ENCODE data around the gene LRP5.

LRP5 gene

GRCh38 chr11:68408512-68408911 is 96.1 kb downstream of the LRP5 start:
- H3K27me3 ChIP-seq (ENCODE audit: control insufficient read depth in 1 of 2, insufficient read depth in 2 of 2, low read length in 2 of 2) = no peaks in the 10 kb centered on the region
- no peaks in the 10 kb centered on the region for H3K9me3 ChIP-seq (ENCODE audit: low read length)
- no peak overlapping the region for H3K4me3 ChIP-seq (ENCODE audit: low read depth in 1 of 2, low read length in 2 of 2)
- peaks cover 67% of the 10 kb centered on the region for H3K36me3 ChIP-seq (ENCODE audit: insufficient read depth, low read length)
- H3K9ac ChIP-seq (ENCODE audit: low read length) = no peak overlapping the region
- no peak overlapping the region for H3K27ac ChIP-seq (ENCODE audit: low read depth, low read length)
- H3K4me1 ChIP-seq (ENCODE audit: insufficient read depth, low read length) = no peaks in the 10 kb centered on the region

GRCh38 chr11:68409748-68410344 is 97.5 kb downstream of the LRP5 start:
- H3K9ac ChIP-seq (ENCODE audit: low read length) = no peak overlapping the region
- H3K9me3 ChIP-seq (ENCODE audit: low read length) = no peaks in the 10 kb centered on the region
- H3K4me1 ChIP-seq (ENCODE audit: insufficient read depth, low read length) = no peaks in the 10 kb centered on the region
- H3K27ac ChIP-seq (ENCODE audit: low read depth, low read length) = no peak overlapping the region
- H3K36me3 ChIP-seq (ENCODE audit: insufficient read depth, low read length) = peaks cover 68% of the 10 kb centered on the region
- no peak overlapping the region for H3K4me3 ChIP-seq (ENCODE audit: low read depth in 1 of 2, low read length in 2 of 2)
- H3K27me3 ChIP-seq (ENCODE audit: control insufficient read depth in 1 of 2, insufficient read depth in 2 of 2, low read length in 2 of 2) = no peaks in the 10 kb centered on the region

- H3K27me3 ChIP-seq (ENCODE audit: control insufficient read depth in 1 of 2, insufficient read depth in 2 of 2, low read length in 2 of 2) = no peaks in the 10 kb centered on the region
- no peaks in the 10 kb centered on the region for H3K4me1 ChIP-seq (ENCODE audit: insufficient read depth, low read length)
- peaks cover 68% of the 10 kb centered on the region for H3K36me3 ChIP-seq (ENCODE audit: insufficient read depth, low read length)
- no peak overlapping the region for H3K9ac ChIP-seq (ENCODE audit: low read length)
- H3K4me3 ChIP-seq (ENCODE audit: low read depth in 1 of 2, low read length in 2 of 2) = no peak overlapping the region
- no peaks in the 10 kb centered on the region for H3K9me3 ChIP-seq (ENCODE audit: low read length)
- H3K27ac ChIP-seq (ENCODE audit: low read depth, low read length) = no peak overlapping the region
These were observed 99.2 kb downstream of the LRP5 start for GRCh38 chr11:68411501-68411991.

GRCh38 chr11:68412593-68413475 is 100.4 kb downstream of the LRP5 start:
- H3K27me3 ChIP-seq (ENCODE audit: control insufficient read depth in 1 of 2, insufficient read depth in 2 of 2, low read length in 2 of 2) = no peaks in the 10 kb centered on the region
- peaks cover 68% of the 10 kb centered on the region for H3K36me3 ChIP-seq (ENCODE audit: insufficient read depth, low read length)
- H3K27ac ChIP-seq (ENCODE audit: low read depth, low read length) = no peak overlapping the region
- H3K4me1 ChIP-seq (ENCODE audit: insufficient read depth, low read length) = no peaks in the 10 kb centered on the region
- H3K4me3 ChIP-seq (ENCODE audit: low read depth in 1 of 2, low read length in 2 of 2) = no peak overlapping the region
- H3K9me3 ChIP-seq (ENCODE audit: low read length) = no peaks in the 10 kb centered on the region
- H3K9ac ChIP-seq (ENCODE audit: low read length) = no peak overlapping the region

GRCh38 chr11:68413591-68413999 is 101.2 kb downstream of the LRP5 start:
- peaks cover 69% of the 10 kb centered on the region for H3K36me3 ChIP-seq (ENCODE audit: insufficient read depth, low read length)
- no peaks in the 10 kb centered on the region for H3K4me1 ChIP-seq (ENCODE audit: insufficient read depth, low read length)
- H3K9me3 ChIP-seq (ENCODE audit: low read length) = no peaks in the 10 kb centered on the region
- no peak overlapping the region for H3K4me3 ChIP-seq (ENCODE audit: low read depth in 1 of 2, low read length in 2 of 2)
- no peak overlapping the region for H3K9ac ChIP-seq (ENCODE audit: low read length)
- no peak overlapping the region for H3K27ac ChIP-seq (ENCODE audit: low read depth, low read length)
- no peaks in the 10 kb centered on the region for H3K27me3 ChIP-seq (ENCODE audit: control insufficient read depth in 1 of 2, insufficient read depth in 2 of 2, low read length in 2 of 2)

GRCh38 chr11:68414496-68415221 is 102.3 kb downstream of the LRP5 start:
- H3K4me1 ChIP-seq (ENCODE audit: insufficient read depth, low read length) = no peaks in the 10 kb centered on the region
- H3K9me3 ChIP-seq (ENCODE audit: low read length) = no peaks in the 10 kb centered on the region
- H3K36me3 ChIP-seq (ENCODE audit: insufficient read depth, low read length) = peaks cover 71% of the 10 kb centered on the region
- no peak overlapping the region for H3K27ac ChIP-seq (ENCODE audit: low read depth, low read length)
- no peak overlapping the region for H3K4me3 ChIP-seq (ENCODE audit: low read depth in 1 of 2, low read length in 2 of 2)
- H3K27me3 ChIP-seq (ENCODE audit: control insufficient read depth in 1 of 2, insufficient read depth in 2 of 2, low read length in 2 of 2) = no peaks in the 10 kb centered on the region
- no peak overlapping the region for H3K9ac ChIP-seq (ENCODE audit: low read length)

- H3K27ac ChIP-seq (ENCODE audit: low read depth, low read length) = no peak overlapping the region
- H3K36me3 ChIP-seq (ENCODE audit: insufficient read depth, low read length) = peaks cover 65% of the 10 kb centered on the region
- no peak overlapping the region for H3K4me3 ChIP-seq (ENCODE audit: low read depth in 1 of 2, low read length in 2 of 2)
- H3K9me3 ChIP-seq (ENCODE audit: low read length) = no peaks in the 10 kb centered on the region
- H3K27me3 ChIP-seq (ENCODE audit: control insufficient read depth in 1 of 2, insufficient read depth in 2 of 2, low read length in 2 of 2) = no peaks in the 10 kb centered on the region
- H3K4me1 ChIP-seq (ENCODE audit: insufficient read depth, low read length) = no peaks in the 10 kb centered on the region
- no peak overlapping the region for H3K9ac ChIP-seq (ENCODE audit: low read length)
These were observed 103.7 kb downstream of the LRP5 start for GRCh38 chr11:68416070-68416578.

GRCh38 chr11:68418648-68419047 is 106.3 kb downstream of the LRP5 start:
- no peak overlapping the region for H3K4me3 ChIP-seq (ENCODE audit: low read depth in 1 of 2, low read length in 2 of 2)
- no peak overlapping the region for H3K9ac ChIP-seq (ENCODE audit: low read length)
- no peak overlapping the region for H3K27ac ChIP-seq (ENCODE audit: low read depth, low read length)
- H3K9me3 ChIP-seq (ENCODE audit: low read length) = no peaks in the 10 kb centered on the region
- H3K4me1 ChIP-seq (ENCODE audit: insufficient read depth, low read length) = no peaks in the 10 kb centered on the region
- peaks cover 42% of the 10 kb centered on the region for H3K36me3 ChIP-seq (ENCODE audit: insufficient read depth, low read length)
- H3K27me3 ChIP-seq (ENCODE audit: control insufficient read depth in 1 of 2, insufficient read depth in 2 of 2, low read length in 2 of 2) = no peaks in the 10 kb centered on the region

- no peaks in the 10 kb centered on the region for H3K27me3 ChIP-seq (ENCODE audit: control insufficient read depth in 1 of 2, insufficient read depth in 2 of 2, low read length in 2 of 2)
These were observed 107.8 kb downstream of the LRP5 start for GRCh38 chr11:68420171-68420570.

GRCh38 chr11:68423481-68423880 is 111.1 kb downstream of the LRP5 start:
- Histone ChIP-seq H3K27me3 (ENCODE audit: control insufficient read depth in 1 of 2, insufficient read depth in 2 of 2, low read length in 2 of 2) (no peaks in the 10 kb centered on the region), H3K9me3 (ENCODE audit: low read length) (no peaks in the 10 kb centered on the region), H3K36me3 (ENCODE audit: insufficient read depth, low read length) (peaks cover 44% of the 10 kb centered on the region), H3K9ac (ENCODE audit: low read length) (no peak overlapping the region), H3K4me1 (ENCODE audit: insufficient read depth, low read length) (no peaks in the 10 kb centered on the region), H3K4me3 (ENCODE audit: low read depth in 1 of 2, low read length in 2 of 2) (no peak overlapping the region), H3K27ac (ENCODE audit: low read depth, low read length) (no peak overlapping the region)

More at GRCh38 chr11:68420171-68420570, 107.8 kb downstream of the LRP5 start:
- no peaks in the 10 kb centered on the region for H3K9me3 ChIP-seq (ENCODE audit: low read length)
- H3K36me3 ChIP-seq (ENCODE audit: insufficient read depth, low read length) = peaks cover 36% of the 10 kb centered on the region
- H3K9ac ChIP-seq (ENCODE audit: low read length) = no peak overlapping the region
- no peaks in the 10 kb centered on the region for H3K4me1 ChIP-seq (ENCODE audit: insufficient read depth, low read length)
- no peak overlapping the region for H3K27ac ChIP-seq (ENCODE audit: low read depth, low read length)
- no peak overlapping the region for H3K4me3 ChIP-seq (ENCODE audit: low read depth in 1 of 2, low read length in 2 of 2)

GRCh38 chr11:68424101-68424632 is 111.8 kb downstream of the LRP5 start:
- Histone ChIP-seq H3K27me3 (ENCODE audit: control insufficient read depth in 1 of 2, insufficient read depth in 2 of 2, low read length in 2 of 2) (no peaks in the 10 kb centered on the region), H3K4me3 (ENCODE audit: low read depth in 1 of 2, low read length in 2 of 2) (no peak overlapping the region), H3K27ac (ENCODE audit: low read depth, low read length) (no peak overlapping the region), H3K36me3 (ENCODE audit: insufficient read depth, low read length) (peaks cover 42% of the 10 kb centered on the region), H3K4me1 (ENCODE audit: insufficient read depth, low read length) (no peaks in the 10 kb centered on the region), H3K9ac (ENCODE audit: low read length) (no peak overlapping the region), H3K9me3 (ENCODE audit: low read length) (no peaks in the 10 kb centered on the region)
